NCI-H524 (cell line): ENCODE measurements around the gene QSOX2.

Experiments used
- DNase-seq, 2 experiments: peaks; one replicate each; lab custom pipeline; 2025; lab: John Stamatoyannopoulos, UW

The QSOX2 gene, protein sequence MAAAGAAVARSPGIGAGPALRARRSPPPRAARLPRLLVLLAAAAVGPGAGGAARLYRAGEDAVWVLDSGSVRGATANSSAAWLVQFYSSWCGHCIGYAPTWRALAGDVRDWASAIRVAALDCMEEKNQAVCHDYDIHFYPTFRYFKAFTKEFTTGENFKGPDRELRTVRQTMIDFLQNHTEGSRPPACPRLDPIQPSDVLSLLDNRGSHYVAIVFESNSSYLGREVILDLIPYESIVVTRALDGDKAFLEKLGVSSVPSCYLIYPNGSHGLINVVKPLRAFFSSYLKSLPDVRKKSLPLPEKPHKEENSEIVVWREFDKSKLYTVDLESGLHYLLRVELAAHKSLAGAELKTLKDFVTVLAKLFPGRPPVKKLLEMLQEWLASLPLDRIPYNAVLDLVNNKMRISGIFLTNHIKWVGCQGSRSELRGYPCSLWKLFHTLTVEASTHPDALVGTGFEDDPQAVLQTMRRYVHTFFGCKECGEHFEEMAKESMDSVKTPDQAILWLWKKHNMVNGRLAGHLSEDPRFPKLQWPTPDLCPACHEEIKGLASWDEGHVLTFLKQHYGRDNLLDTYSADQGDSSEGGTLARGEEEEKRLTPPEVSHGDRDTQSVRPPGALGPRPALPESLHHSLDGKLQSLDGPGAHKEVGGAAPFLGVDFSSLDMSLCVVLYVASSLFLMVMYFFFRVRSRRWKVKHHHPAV

GRCh38 chr9:136245219-136246150 is at the start of gene QSOX2:
TSS of gene QSOX2 (minus strand) at chr9:136245812. CDS start at chr9:136245803, 9 bp downstream.
- DNase-seq, result peak; percentile 44 to 89

GRCh38 chr9:136295055-136295454 is 49.4 kb upstream of the QSOX2 start:
- DNase-seq, result no peak

DNA sequence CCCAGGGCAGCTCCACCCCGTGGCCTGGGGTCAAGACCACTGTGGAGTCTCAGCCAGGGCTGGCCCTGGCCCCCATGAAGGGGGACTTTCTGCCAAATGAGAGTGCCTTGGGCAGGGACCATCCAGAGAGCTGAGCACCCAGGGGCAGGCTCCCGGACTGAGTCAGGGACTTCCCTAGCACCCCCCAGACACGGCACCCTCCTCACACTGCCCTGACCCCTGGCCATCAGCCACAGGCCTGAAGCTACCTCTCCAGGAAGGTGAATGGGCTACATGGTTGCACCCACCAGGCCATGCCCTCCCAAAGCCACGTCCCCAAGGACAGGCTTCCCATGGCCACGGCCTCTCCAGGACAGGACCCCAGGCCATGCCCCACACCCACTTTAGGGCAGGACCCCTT is 48.8 kb upstream of the QSOX2 start:
- no peak for DNase-seq

DNA sequence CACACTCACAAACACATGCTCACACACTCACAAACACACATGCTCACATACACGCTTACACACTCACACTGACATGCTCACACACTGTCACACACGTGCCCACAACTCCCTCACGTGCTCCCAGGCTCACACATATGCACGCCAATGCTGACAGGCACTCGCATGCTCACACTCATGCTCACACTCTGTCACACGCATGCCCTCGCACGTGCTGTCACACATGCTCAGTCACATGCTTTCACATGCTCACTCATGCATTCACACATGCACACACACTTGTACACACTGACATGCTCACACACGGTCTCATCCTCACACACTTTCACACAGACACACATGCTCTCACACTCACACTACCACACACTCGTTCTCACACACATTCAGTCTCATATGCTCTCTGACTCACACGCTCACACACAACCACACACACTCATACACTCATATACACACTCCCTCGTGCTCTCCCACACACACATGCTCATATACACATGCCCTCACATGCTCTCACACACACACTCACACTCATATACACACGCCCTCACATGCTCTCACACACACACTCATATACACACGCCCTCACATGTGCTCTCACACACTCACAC is 48.0 kb upstream of the QSOX2 start:
- DNase-seq, result no peak

GRCh38 chr9:136292591-136293448 is 47.2 kb upstream of the QSOX2 start:
- DNase-seq, result peak in 1 of 2 experiments; percentile 62

DNA sequence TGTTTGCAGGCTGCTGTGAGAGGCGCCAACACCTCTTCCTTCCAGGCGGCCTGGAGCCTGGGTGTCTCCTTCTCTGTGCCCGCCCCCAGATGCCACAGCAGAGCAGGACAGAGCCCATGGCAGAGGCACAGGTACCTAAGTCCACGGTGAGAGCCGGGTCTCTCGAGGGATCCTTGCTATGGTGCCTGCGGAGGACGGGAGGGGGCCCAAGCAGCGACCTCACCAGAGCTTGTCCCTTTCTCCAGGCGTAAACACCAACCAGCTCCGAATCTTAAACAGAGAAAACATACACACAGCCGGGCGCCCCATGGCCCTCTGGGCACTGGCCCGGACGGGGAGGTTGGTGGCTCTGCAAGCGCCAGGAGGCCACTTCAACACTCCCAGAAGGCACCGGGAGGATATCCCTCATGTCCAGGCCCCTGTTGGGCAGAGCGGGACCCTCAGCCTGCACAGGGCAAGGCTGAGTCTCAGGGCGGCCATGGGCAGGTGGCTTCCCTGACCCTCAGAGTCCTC is 46.5 kb upstream of the QSOX2 start:
- DNase-seq, result no peak

DNA sequence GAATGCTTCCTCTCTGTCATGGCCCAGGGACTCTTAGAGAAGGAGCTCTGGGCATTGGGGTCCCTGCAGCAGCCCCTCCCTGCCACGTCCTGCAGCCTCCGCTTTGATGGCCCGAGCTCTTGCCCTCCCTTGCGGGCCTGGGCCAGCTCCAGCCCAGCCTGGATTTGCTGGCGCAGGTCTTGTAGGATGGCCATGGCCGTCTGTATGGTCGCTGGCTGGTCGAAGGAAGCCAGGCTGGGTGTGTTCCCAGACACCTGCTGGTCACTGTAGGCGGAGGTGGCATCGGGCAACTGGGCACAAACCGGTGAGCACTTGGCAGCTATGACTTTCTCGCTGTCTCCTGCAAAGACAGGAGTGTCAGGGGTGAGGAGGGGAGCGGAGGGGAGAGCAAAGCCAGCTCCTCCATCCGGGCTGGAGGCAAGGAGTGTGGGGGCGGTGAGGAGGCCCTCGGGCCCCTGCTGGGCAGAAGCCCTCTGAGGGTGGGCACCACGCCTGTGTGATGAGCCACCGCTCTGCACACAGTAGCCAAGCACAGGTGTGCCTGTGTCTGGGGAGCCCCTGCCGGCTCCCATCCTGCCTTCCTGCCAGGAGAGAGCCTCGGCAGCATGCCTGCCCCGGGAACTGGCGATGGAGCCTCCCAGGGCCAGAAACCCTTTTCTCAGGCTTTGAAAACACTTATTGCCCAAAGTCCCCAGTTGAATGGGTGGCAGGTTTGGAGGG is 45.9 kb upstream of the QSOX2 start:
- DNase-seq, result no peak

GRCh38 chr9:136290508-136291000 is 44.9 kb upstream of the QSOX2 start:
- no peak for DNase-seq

GRCh38 chr9:136289651-136290507 is 44.3 kb upstream of the QSOX2 start:
- DNase-seq, result peak in 1 of 2 experiments; percentile 28

GRCh38 chr9:136287960-136288753 is 42.5 kb upstream of the QSOX2 start:
- DNase-seq, result no peak

DNA sequence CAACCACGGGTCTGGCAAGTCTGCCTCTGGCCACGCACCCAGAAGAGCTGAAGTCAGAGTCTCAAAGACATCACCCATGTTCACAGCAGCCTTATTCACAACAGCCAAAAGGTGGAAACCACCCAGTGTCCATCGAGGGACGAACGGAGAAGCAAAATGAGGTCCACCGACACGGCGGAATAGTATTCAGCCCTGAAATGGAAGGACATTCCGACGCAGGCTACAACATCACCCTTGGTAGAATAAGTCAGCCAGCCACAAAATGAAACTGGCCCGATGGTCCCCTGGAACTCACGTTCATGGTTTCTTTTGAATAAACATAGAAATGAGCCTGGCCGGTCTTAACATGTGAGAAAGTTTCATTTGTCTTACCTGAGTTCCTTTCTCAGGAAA is 41.4 kb upstream of the QSOX2 start:
- no peak for DNase-seq

GRCh38 chr9:136286359-136286986 is 40.9 kb upstream of the QSOX2 start:
- no peak for DNase-seq

GRCh38 chr9:136285501-136286358 is 40.1 kb upstream of the QSOX2 start:
- no peak for DNase-seq

DNA sequence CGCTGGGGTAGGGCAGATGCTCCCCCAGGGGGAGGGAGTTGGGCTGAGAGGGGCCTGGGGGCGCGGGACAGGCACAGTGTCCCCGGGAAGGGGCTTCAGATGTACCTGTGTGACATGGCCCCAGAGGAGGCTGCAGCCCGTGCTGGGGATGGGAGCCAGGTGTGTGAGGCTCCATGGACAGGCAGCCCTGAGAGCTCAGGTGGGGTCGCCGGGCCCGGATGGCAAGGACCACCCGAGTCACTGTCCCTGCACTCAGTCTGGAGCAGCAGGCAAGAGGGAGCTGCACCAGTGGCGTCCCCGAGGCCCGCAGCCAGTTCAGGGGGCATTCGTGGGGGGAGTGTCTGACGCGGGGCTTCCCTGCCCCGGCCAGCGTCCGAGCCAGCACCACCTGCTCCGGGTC is 39.3 kb upstream of the QSOX2 start:
- no peak for DNase-seq

- no peak for DNase-seq
Measured at GRCh38 chr9:136284311-136284710, 38.7 kb upstream of the QSOX2 start.
